ENCODE data around the gene SLC27A2.

DNA sequence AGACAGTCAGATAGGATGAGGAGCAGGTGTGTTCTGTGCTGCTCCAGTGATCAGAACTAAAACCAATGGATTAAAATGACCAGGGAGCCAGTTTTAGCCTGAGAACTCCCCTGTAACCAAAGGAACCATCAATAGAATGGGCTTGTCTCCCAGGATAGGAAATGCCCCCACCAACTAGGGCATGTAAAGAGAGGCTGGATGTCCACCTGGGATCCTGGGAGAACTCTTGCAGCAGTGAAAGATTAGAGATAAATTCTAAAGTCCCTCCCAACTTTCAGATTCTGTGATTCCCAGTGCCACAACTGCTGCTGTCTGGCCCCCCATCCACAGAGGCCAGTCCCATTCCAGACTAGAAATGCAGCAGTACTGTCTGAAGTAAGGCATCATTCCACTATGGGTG is 49.8 kb downstream of the SLC27A2 start:
- TF ChIP-seq, protein P1, sequence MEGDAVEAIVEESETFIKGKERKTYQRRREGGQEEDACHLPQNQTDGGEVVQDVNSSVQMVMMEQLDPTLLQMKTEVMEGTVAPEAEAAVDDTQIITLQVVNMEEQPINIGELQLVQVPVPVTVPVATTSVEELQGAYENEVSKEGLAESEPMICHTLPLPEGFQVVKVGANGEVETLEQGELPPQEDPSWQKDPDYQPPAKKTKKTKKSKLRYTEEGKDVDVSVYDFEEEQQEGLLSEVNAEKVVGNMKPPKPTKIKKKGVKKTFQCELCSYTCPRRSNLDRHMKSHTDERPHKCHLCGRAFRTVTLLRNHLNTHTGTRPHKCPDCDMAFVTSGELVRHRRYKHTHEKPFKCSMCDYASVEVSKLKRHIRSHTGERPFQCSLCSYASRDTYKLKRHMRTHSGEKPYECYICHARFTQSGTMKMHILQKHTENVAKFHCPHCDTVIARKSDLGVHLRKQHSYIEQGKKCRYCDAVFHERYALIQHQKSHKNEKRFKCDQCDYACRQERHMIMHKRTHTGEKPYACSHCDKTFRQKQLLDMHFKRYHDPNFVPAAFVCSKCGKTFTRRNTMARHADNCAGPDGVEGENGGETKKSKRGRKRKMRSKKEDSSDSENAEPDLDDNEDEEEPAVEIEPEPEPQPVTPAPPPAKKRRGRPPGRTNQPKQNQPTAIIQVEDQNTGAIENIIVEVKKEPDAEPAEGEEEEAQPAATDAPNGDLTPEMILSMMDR (IDR thresholded peaks at IDR 0.05) = no peak
- TF ChIP-seq EZH2phosphoT487 (IDR thresholded peaks at IDR 0.05) = no peak

All from neural progenitor cell (in vitro differentiated cells).